HG03442 (cell line): ENCODE results near the gene DOCK9.
A peak's percentile ranks its signal among the peaks of the same experiment; 100 is the strongest.
"Not testable (repeated sequence)": the region's sequence is repeated elsewhere in the genome, so short reads cannot be mapped to it uniquely, and the experiment has no call there.

Source experiments
- ATAC-seq: cut with Tn5 transposase; IDR thresholded peaks from one replicate; pipeline ENCODE4 v1.9.1; 2021; ENCODE audit warnings: mild to moderate bottlenecking, moderate library complexity; ENCODE audit not compliant: unreplicated experiment

Gene DOCK9

GRCh38 chr13:98780451-98780850 is 197.4 kb downstream of the DOCK9 start:
- ATAC-seq, result no peak

GRCh38 chr13:98779695-98780094 is 198.2 kb downstream of the DOCK9 start:
- ATAC-seq, result no peak

- no peak for ATAC-seq
Measured at GRCh38 chr13:98778749-98779148, 199.1 kb downstream of the DOCK9 start.

- no peak for ATAC-seq
Measured at GRCh38 chr13:98776644-98777043, 201.2 kb downstream of the DOCK9 start.

- ATAC-seq, result no peak
Measured at GRCh38 chr13:98775844-98776598, 201.8 kb downstream of the DOCK9 start.

- ATAC-seq, result no peak
Measured at GRCh38 chr13:98775386-98775785, 202.5 kb downstream of the DOCK9 start.

GRCh38 chr13:98774776-98775175 is 203.1 kb downstream of the DOCK9 start:
- no peak for ATAC-seq

GRCh38 chr13:98773921-98774320 is 203.9 kb downstream of the DOCK9 start:
- ATAC-seq, result no peak

GRCh38 chr13:98772794-98773452 is 204.9 kb downstream of the DOCK9 start:
- ATAC-seq, result no peak

GRCh38 chr13:98771838-98772611 is 205.8 kb downstream of the DOCK9 start:
- no peak for ATAC-seq

- ATAC-seq, result no peak
Measured at GRCh38 chr13:98769736-98770135, 208.1 kb downstream of the DOCK9 start.

GRCh38 chr13:98768522-98768921 is 209.3 kb downstream of the DOCK9 start:
- ATAC-seq, result no peak

GRCh38 chr13:98766697-98767096 is 211.2 kb downstream of the DOCK9 start:
- no peak for ATAC-seq

GRCh38 chr13:98765996-98766519 is 211.8 kb downstream of the DOCK9 start:
- ATAC-seq, result no peak

- ATAC-seq, result no peak
Measured at GRCh38 chr13:98761986-98762616, 215.8 kb downstream of the DOCK9 start.

- ATAC-seq, result peak; percentile 75
Measured at GRCh38 chr13:98761126-98761985, 216.5 kb downstream of the DOCK9 start.

GRCh38 chr13:98755729-98756128 is 222.1 kb downstream of the DOCK9 start:
- ATAC-seq, result no peak

GRCh38 chr13:98755116-98755515 is 222.7 kb downstream of the DOCK9 start:
- ATAC-seq, result no peak

- ATAC-seq, result not testable (repeated sequence)
Measured at GRCh38 chr13:98754468-98754867, 223.4 kb downstream of the DOCK9 start.
